Adrenal gland (tissue), 12 donors: ENCODE measurements around the gene MLKL. TPM values are rescaled to one million over a fixed set of nuclear protein-coding genes. Genes with fewer than 3 reads are reported as not detected.

Experiments used
- DNase-seq, 7 donors: peaks; one replicate each; pipeline ENCODE4 v3.0.0-alpha.2; 2019 to 2020
- H3K27ac ChIP-seq, 5 donors: fragments of 200-600 bp; sonication (generic) in 4 of 5; 1 replicate in 3 of 5; 2 replicates in 2 of 5; pipeline versions ENCODE4 v1.5.1 to v1.8.0; 2016 to 2020; ENCODE audit warnings: mild to moderate bottlenecking in 1 of 5
- H3K27me3 ChIP-seq: fragments of 200-600 bp; 2 replicates; pipeline ENCODE4 v1.8.0; 2021
- H3K36me3 ChIP-seq, 2 donors: fragments of 200-600 bp; replicated peaks in 1 of 2; 1 replicate in 1 of 2; 2 replicates in 1 of 2; pipeline versions ENCODE4 v1.5.1 to v1.8.0; 2018 to 2022
- H3K4me1 ChIP-seq, 2 donors: fragments of 200-600 bp; replicated peaks in 1 of 2; 1 replicate in 1 of 2; 2 replicates in 1 of 2; pipeline versions ENCODE4 v1.5.1 to v1.8.0; 2018 to 2021
- H3K4me3 ChIP-seq, 4 donors: fragments of 200-600 bp; sonication (generic) in 3 of 4; one replicate each; pipeline ENCODE4 v1.5.1; 2016 to 2018
- H3K9me3 ChIP-seq, 3 donors: fragments of 200-600 bp; sonication (generic) in 1 of 3; replicated peaks in 1 of 3; 1 replicate in 2 of 3; 2 replicates in 1 of 3; pipeline versions ENCODE4 v1.5.1 to v1.8.0; 2016 to 2021
- POLR2A ChIP-seq, 2 donors: fragments of 450-650 bp; IDR thresholded peaks; one replicate each; pipeline ENCODE4 v1.6.1; 2017; ENCODE audit warnings: antibody characterized with exemption in 2 of 2, mild to moderate bottlenecking in 2 of 2, moderate library complexity in 1 of 2
- WGBS, 4 donors: extraction: QIAGEN DNeasy Blood & Tissue Kit in 2 of 4; methylation state at CpG; one replicate each; pipeline versions ENCODE4 v1.1.5 to v1.1.7; 2013 to 2017; 5-methylcytosine and 5-hydroxymethylcytosine counted together
- intact Hi-C, 2 donors: fragments of 100-400 bp; cut with DNase I; formaldehyde crosslinking; loops; one replicate each; pipeline versions ENCODE4 v1.14.1 to v1.15.0; 2022 to 2023
- polyA plus RNA-seq, 3 donors: library from polyadenylated mRNA; stranded (reverse); fragments of 200-250 nt in 2 of 3; fragments of 350-450 nt in 1 of 3; fragmentation: Illumina TruSeq in 1 of 3; extraction: RNeasy Lipid Tissue Mini Kit (QIAGEN cat#74804) in 1 of 3; gene quantifications; one replicate each; pipeline ENCODE4 v1.2.3, GENCODE V29; 2013 to 2014
- total RNA-seq, 9 donors: library from RNA; depleted of rRNA in 4 of 9; stranded (reverse); fragments of >200 nt in 4 of 9; fragments of 120-200 nt in 1 of 9; fragmentation: NEBNext Ultra II Directional in 1 of 9; extraction: Animal tissue kit (Norgen Biotek cat#: 25700) in 1 of 9; gene quantifications; one replicate each; pipeline versions ENCODE4 v1.1.0 to v1.2.4, GENCODE V29; 2013 to 2023
- TF ChIP-seq, protein P1 (sequence below), 6 experiments: fragments of 450-650 bp in 4 of 6; fragments of 200-600 bp in 2 of 6; sonication (generic) in 1 of 6; IDR thresholded peaks; 1 replicate in 5 of 6; 2 replicates in 1 of 6; pipeline versions ENCODE4 v1.5.1 to v1.8.0; 2016 to 2021; ENCODE audit warnings: antibody characterized with exemption in 6 of 6, mild to moderate bottlenecking in 2 of 6, moderate library complexity in 1 of 6
- donor health status: healthy with polysubstance abuse.
- donor health status: Bipolar disorder and iron deficiency.
- donor health status: DM: yes; HTN: yes; CAD: no.
- donor health status: DM: no; HTN: no; CAD: no.
- donor health status: DM: no; HTN: no; CAD: no.
- donor health status: DM: yes; HTN: yes; CAD: no.

The MLKL gene
- total and polyA plus RNA-seq, 12 donors, result 3.1 to 26.1 (median 11.0) TPM

- Histone ChIP-seq H3K36me3 (no peaks in the 10 kb centered on the region), H3K27ac (no peak overlapping the region), H3K4me1 (no peaks in the 10 kb centered on the region), H3K4me3 (no peak overlapping the region), H3K27me3 (no peaks in the 10 kb centered on the region), H3K9me3 (no peaks in the 10 kb centered on the region)
- 68 to 95% (median 91%) methylated on average over 6 to 12 of the region's 12 CpGs for WGBS, 4 donors
- DNase-seq, result no peak
- intact Hi-C loops, result loop anchor here in 1 of 2 donors (10.0 kb wide), 1 partner anchor 63 kb away; the partner anchor contains the start of gene FA2H
- TF ChIP-seq POLR2A (IDR thresholded peaks at IDR 0.05), result no peak
- TF ChIP-seq, protein P1, sequence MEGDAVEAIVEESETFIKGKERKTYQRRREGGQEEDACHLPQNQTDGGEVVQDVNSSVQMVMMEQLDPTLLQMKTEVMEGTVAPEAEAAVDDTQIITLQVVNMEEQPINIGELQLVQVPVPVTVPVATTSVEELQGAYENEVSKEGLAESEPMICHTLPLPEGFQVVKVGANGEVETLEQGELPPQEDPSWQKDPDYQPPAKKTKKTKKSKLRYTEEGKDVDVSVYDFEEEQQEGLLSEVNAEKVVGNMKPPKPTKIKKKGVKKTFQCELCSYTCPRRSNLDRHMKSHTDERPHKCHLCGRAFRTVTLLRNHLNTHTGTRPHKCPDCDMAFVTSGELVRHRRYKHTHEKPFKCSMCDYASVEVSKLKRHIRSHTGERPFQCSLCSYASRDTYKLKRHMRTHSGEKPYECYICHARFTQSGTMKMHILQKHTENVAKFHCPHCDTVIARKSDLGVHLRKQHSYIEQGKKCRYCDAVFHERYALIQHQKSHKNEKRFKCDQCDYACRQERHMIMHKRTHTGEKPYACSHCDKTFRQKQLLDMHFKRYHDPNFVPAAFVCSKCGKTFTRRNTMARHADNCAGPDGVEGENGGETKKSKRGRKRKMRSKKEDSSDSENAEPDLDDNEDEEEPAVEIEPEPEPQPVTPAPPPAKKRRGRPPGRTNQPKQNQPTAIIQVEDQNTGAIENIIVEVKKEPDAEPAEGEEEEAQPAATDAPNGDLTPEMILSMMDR (IDR thresholded peaks at IDR 0.05), result no peak
Measured at GRCh38 chr16:74711938-74712337, 11.3 kb upstream of the MLKL start.

GRCh38 chr16:74710401-74710800, 9.7 kb upstream of the MLKL start:
- DNase-seq, result no peak
- intact Hi-C loops, result loop anchor here in 1 of 2 donors (10.0 kb wide), 1 partner anchor 64 kb away; the partner anchor contains the start of gene FA2H
- 91 to 97% (median 93%) methylated on average over 8 of the region's 8 CpGs for WGBS, 4 donors
- Histone ChIP-seq H3K27ac (no peak overlapping the region), H3K4me3 (no peak overlapping the region), H3K4me1 (no peaks in the 10 kb centered on the region), H3K27me3 (no peaks in the 10 kb centered on the region), H3K9me3 (no peaks in the 10 kb centered on the region), H3K36me3 (no peaks in the 10 kb centered on the region)
- no peak for TF ChIP-seq POLR2A (IDR thresholded peaks at IDR 0.05)
- TF ChIP-seq, protein P1 (IDR thresholded peaks at IDR 0.05), result no peak

DNA sequence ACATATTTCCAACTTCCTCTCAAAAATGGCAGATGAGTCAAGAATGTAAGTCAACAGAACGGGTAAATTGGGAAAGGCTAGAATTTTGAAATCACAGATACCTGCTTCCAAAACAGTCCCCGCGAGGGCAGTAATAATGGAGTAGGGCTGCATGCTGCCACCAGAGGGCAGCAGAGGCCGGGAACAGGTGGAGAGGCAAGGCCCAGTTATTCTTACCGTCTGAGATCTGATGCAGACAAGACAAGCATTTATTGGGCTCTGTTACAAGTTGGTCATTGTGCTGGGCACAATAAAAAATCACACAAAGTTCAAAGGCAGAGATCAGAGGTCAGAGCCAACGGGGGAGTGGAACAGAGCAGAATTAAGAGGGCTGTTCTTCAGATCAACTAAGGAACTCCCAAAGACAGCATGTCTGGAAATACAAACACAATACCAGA, 8.8 kb upstream of the MLKL start:
- peak; percentile 75 to 90 (median 84) for DNase-seq
- TF ChIP-seq, protein P1 (IDR thresholded peaks at IDR 0.05), result peak; percentile 92 to 97 (median 94)
- TF ChIP-seq POLR2A (IDR thresholded peaks at IDR 0.05), result no peak
- WGBS, 4 donors, result 0% methylated on average over 6 of the region's 6 CpGs
- Histone ChIP-seq H3K9me3 (no peaks in the 10 kb centered on the region), H3K4me1 (no peaks in the 10 kb centered on the region), H3K36me3 (no peaks in the 10 kb centered on the region), H3K27me3 (no peaks in the 10 kb centered on the region), H3K27ac (no peak overlapping the region), H3K4me3 (no peak overlapping the region)
- intact Hi-C loops, result loop anchor here (2.0 to 10.0 kb wide), 2 partner anchors 153 to 155 kb away; no protein-coding TSS in a partner anchor

GRCh38 chr16:74700116-74700437, 585 bp downstream of the MLKL start:
- H3K4me1 ChIP-seq, result peaks cover 17 to 19% of the 10 kb centered on the region in 2 donors
- H3K27me3 ChIP-seq, result no peaks in the 10 kb centered on the region
- H3K9me3 ChIP-seq, result no peaks in the 10 kb centered on the region
- H3K36me3 ChIP-seq, result no peaks in the 10 kb centered on the region
- WGBS, 4 donors, result 0 to 3% (median 1%) methylated on average over 9 to 16 of the region's 16 CpGs
- intact Hi-C loops, result loop anchor here in 1 of 2 donors (10.0 kb wide), 1 partner anchor 165 kb away; no protein-coding TSS in a partner anchor
- peak overlapping the region; percentile 17 to 96 (median 62) for H3K4me3 ChIP-seq
- no peak for TF ChIP-seq POLR2A (IDR thresholded peaks at IDR 0.05)
- TF ChIP-seq, protein P1 (IDR thresholded peaks at IDR 0.05), result no peak
- DNase-seq, result peak in 5 of 7 donors; percentile 12 to 34 (median 29)
- peak overlapping the region; percentile 19 to 90 (median 81) for H3K27ac ChIP-seq
